Measurements from ENCODE around the gene DOK1. TPM values are rescaled to one million over a fixed set of nuclear protein-coding genes. Genes with fewer than 3 reads are reported as not detected.

DOK1 gene
- total and polyA plus RNA-seq, 8 donors, result 5.9 to 89.3 (median 14.8) TPM

DNA sequence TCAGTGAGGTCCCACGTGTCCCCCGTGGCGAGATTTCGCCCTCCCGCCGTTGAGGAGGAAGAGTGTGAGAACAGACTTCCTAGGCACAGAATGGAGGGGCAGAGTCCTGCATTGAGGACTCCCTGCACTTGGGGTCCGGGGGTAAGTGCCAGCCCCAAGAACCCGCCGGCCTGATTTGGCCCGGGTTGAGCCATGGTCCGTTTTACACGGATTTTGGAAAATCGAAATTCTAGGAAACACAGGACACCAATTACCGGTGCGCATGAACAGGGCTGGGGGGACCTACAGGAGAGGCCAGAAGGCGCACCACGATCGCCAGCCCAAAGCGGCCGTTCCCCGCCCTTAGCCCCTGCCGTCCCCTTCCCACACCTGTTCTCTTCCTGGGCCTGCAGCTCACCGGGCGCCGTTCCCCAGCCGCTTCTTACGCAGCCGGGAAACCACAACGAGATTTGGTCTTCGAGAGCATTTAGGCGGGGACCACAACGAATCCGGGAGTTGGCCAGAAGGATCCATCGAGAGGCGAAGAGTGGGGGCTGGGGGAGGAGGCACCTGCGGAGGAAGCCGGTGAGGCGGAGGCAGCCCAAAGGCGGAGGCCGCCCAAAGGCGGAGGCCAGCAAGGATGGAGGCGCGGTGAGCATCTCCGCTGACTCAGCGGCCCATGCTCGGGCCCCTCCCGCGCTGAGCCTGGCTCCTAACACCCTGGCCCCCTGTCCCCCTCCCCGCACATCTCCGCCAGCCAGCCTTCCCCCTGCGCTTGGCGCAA is 40.7 kb upstream of the DOK1 start:
- intact Hi-C loops (cut with DNase I; ENCODE audit: low total_unique reads), result no loop called here
- H3K9me3 ChIP-seq, result no peaks in the 10 kb centered on the region
- peak in 1 of 3 donors; percentile 54 for TF ChIP-seq POLR2AphosphoS5 (IDR thresholded peaks at IDR 0.05)
- TF ChIP-seq, protein P1, sequence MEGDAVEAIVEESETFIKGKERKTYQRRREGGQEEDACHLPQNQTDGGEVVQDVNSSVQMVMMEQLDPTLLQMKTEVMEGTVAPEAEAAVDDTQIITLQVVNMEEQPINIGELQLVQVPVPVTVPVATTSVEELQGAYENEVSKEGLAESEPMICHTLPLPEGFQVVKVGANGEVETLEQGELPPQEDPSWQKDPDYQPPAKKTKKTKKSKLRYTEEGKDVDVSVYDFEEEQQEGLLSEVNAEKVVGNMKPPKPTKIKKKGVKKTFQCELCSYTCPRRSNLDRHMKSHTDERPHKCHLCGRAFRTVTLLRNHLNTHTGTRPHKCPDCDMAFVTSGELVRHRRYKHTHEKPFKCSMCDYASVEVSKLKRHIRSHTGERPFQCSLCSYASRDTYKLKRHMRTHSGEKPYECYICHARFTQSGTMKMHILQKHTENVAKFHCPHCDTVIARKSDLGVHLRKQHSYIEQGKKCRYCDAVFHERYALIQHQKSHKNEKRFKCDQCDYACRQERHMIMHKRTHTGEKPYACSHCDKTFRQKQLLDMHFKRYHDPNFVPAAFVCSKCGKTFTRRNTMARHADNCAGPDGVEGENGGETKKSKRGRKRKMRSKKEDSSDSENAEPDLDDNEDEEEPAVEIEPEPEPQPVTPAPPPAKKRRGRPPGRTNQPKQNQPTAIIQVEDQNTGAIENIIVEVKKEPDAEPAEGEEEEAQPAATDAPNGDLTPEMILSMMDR (IDR thresholded peaks at IDR 0.05), result no peak
- DNase-seq, result peak in 1 of 2 donors; percentile 50
- H3K36me3 ChIP-seq, result no peaks in the 10 kb centered on the region
- peaks cover 32 to 39% (median 35%) of the 10 kb centered on the region in 4 donors for H3K4me1 ChIP-seq
- WGBS, 5 donors, result 4 to 10% (median 9%) methylated on average over 45 to 50 of the region's 52 CpGs
- peak overlapping the region in 2 of 4 donors; percentile 18 to 55 for H3K4me3 ChIP-seq
- no peak overlapping the region for H3K27ac ChIP-seq
- peaks cover 38 to 93% (median 82%) of the 10 kb centered on the region in 3 donors for H3K27me3 ChIP-seq

DNA sequence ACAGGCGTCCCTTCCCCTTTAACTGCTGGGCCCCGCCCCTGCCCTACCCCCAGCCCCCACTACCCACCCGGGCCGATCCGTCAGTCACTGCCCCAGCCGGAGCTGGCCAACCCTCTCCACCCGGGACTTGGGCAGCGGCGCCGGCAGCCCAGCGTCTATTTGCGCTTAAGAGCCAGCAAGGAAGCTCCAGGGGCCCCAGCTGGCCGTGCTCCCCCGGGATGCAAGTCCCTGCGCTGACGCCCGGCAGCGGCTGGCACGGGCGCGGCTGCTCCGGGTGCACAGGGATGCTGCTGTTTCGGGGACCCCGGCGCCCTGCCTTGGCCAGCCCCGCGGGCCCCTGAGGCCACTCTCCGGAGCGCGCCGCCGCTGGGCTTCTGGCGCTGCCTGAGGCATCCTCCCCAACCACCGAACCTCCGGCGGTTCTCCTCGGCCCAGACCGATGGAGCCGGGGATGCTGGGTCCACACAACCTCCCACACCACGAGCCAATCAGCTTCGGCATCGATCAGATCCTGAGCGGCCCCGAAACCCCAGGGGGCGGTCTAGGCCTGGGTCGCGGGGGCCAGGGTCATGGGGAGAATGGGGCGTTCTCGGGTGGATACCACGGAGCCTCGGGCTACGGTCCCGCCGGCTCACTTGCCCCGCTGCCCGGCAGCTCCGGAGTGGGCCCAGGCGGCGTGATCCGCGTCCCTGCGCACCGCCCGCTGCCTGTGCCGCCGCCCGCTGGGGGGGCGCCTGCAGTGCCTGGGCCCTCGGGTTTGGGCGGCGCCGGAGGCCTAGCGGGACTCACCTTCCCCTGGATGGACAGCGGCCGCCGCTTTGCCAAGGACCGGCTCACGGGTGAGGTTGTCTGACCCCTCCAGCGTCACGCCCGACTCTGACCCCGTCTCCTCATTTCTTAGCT is 39.9 kb upstream of the DOK1 start, which contains the start of gene TLX2:
Gene TLX2 (plus strand): TSS at position 83 of the 903 bp plus-strand sequence. CDS start 357 bp downstream, at position 440.
- H3K27me3 ChIP-seq, result peaks cover 38 to 100% (median 90%) of the 10 kb centered on the region in 3 donors
- no peak for DNase-seq
- intact Hi-C loops (cut with DNase I; ENCODE audit: low total_unique reads), result no loop called here
- no peaks in the 10 kb centered on the region for H3K36me3 ChIP-seq
- H3K9me3 ChIP-seq, result no peaks in the 10 kb centered on the region
- TF ChIP-seq POLR2A (IDR thresholded peaks at IDR 0.05), result no peak
- TF ChIP-seq EP300 (IDR thresholded peaks at IDR 0.05), result no peak
- no peak for TF ChIP-seq POLR2AphosphoS5 (IDR thresholded peaks at IDR 0.05)
- TF ChIP-seq, protein P1 (IDR thresholded peaks at IDR 0.05), result no peak
- H3K27ac ChIP-seq, result no peak within 1 kb of the TSS
- H3K4me3 ChIP-seq, result peak within 1 kb of the TSS in 3 of 4 donors; percentile 16 to 55 (median 18)
- 3 to 8% (median 4%) methylated on average over 35 to 82 of the region's 82 CpGs for WGBS, 5 donors
- peaks cover 32 to 39% (median 35%) of the 10 kb centered on the region in 4 donors for H3K4me1 ChIP-seq

DNA sequence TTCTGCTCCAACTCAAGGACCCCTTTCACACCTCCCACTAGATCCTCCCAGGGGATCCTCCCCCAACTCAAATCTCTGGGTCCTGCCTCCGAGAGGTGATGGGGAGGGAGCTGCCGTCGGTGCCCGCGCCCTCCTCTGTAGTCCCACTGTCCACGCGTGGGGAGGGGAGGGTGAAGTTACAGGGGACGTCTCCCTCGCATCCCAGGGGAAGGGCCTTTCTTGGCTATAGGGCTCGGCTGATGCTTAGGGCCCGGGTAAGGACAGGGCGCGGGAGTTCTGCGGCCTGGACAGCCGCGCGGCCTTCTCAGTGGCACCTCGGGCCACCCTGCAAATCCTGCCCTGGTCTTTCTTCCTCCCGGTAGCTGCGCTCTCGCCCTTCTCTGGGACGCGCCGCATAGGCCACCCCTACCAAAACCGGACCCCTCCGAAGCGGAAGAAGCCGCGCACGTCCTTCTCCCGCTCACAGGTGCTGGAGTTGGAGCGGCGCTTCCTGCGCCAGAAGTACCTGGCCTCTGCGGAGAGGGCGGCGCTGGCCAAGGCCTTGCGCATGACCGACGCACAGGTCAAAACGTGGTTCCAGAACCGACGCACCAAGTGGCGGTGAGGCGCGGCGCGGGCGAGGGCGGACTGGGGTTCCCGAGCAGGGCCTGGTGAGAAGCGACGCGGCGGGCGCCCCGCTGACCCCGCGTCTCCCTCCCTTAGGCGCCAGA is 39.1 kb upstream of the DOK1 start:
- WGBS, 5 donors, result 5 to 14% (median 6%) methylated on average over 26 to 60 of the region's 60 CpGs
- H3K4me3 ChIP-seq, result peak overlapping the region; percentile 26 to 55 (median 36)
- H3K27ac ChIP-seq, result no peak overlapping the region
- no peaks in the 10 kb centered on the region for H3K36me3 ChIP-seq
- intact Hi-C loops (cut with DNase I; ENCODE audit: low total_unique reads), result no loop called here
- peaks cover 38 to 100% (median 94%) of the 10 kb centered on the region in 3 donors for H3K27me3 ChIP-seq
- no peaks in the 10 kb centered on the region for H3K9me3 ChIP-seq
- H3K4me1 ChIP-seq, result peaks cover 32 to 39% (median 35%) of the 10 kb centered on the region in 4 donors
- peak in 1 of 2 donors; percentile 56 for DNase-seq
- TF ChIP-seq EP300 (IDR thresholded peaks at IDR 0.05) (no peak), POLR2A (IDR thresholded peaks at IDR 0.05) (no peak), POLR2AphosphoS5 (IDR thresholded peaks at IDR 0.05) (no peak)
- TF ChIP-seq, protein P1 (IDR thresholded peaks at IDR 0.05), result no peak

Data from stomach (tissue), 9 donors.